Endothelial cell of umbilical vein (primary cell): ENCODE results near the gene ACAD11. TPM values are rescaled to one million over a fixed set of nuclear protein-coding genes. Genes with fewer than 3 reads are reported as not detected.

Experiments used
- BruUV-seq: library from RNA; stranded (reverse); fragments of 400-500 nt; replicated peaks from 2 replicates; lab custom pipeline; 2021; lab: Mats Ljungman, UMichigan
- CTCF ChIA-PET: fragments of 300-600, 350-600 bp; sonication (Branson Sonifier 250); formaldehyde crosslinking; loops from one replicate; lab custom pipeline; 2021; ENCODE audit warnings: antibody characterized with exemption, inconsistent platforms; lab: Charles Lee
- POLR2A ChIA-PET: fragments of 300-600, 350-600 bp; sonication (Branson Sonifier 250); formaldehyde crosslinking; loops from one replicate; lab custom pipeline; 2021; ENCODE audit warnings: antibody characterized with exemption, inconsistent platforms; lab: Charles Lee
- DNase-seq: peaks from one replicate; pipeline ENCODE4 v3.0.0-alpha.2; 2011; ENCODE audit warnings: low read depth, low spot score
- FAIRE-seq: peaks from 2 replicates; lab custom pipeline; 2011; peaks lifted over from hg19 to GRCh38; lab: Jason Lieb, UNC
- H2AFZ ChIP-seq: 2 replicates; pipeline ENCODE4 v1.6.0; 2012; ENCODE audit warnings: low read depth, low read length, control low read depth, inconsistent platforms
- H3K27ac ChIP-seq: 2 replicates; pipeline ENCODE4 v1.5.1; 2011; ENCODE audit warnings: low read depth, mild to moderate bottlenecking, control low read depth, low read length, moderate library complexity; ENCODE audit not compliant: insufficient read depth
- H3K27me3 ChIP-seq, 2 experiments: 2 replicates each; pipeline versions ENCODE4 v1.6.0 to v1.6.1; 2011; ENCODE audit warnings: low read length in 2 of 2, mixed read lengths in 1 of 2; ENCODE audit not compliant: control insufficient read depth in 2 of 2, insufficient read depth in 2 of 2
- H3K36me3 ChIP-seq, 2 experiments: 2 replicates in 1 of 2; 3 replicates in 1 of 2; pipeline ENCODE4 v1.5.1; 2011; ENCODE audit warnings: low read length in 2 of 2, mild to moderate bottlenecking in 1 of 2, moderate library complexity in 1 of 2; ENCODE audit not compliant: control insufficient read depth in 2 of 2, insufficient read depth in 2 of 2; ENCODE audit errors: extremely low read depth in 1 of 2
- H3K4me1 ChIP-seq: 3 replicates; pipeline ENCODE4 v1.5.1; 2011; ENCODE audit warnings: mild to moderate bottlenecking, low read length; ENCODE audit not compliant: control insufficient read depth, insufficient read depth; ENCODE audit errors: extremely low read depth
- H3K4me2 ChIP-seq: 2 replicates; pipeline ENCODE4 v1.6.1; 2011; ENCODE audit warnings: low read length, control low read depth, mixed read lengths; ENCODE audit not compliant: insufficient read depth
- H3K4me3 ChIP-seq, 3 experiments: fragments of 200-600 bp in 1 of 3; sonication (generic), shearing (Covaris generic) in 1 of 3; replicated peaks in 1 of 3; 2 replicates each; pipeline ENCODE4 v1.5.1; 2011 to 2016; ENCODE audit warnings: control low read depth in 3 of 3, low read length in 3 of 3, mild to moderate bottlenecking in 2 of 3, inconsistent platforms in 1 of 3, low read depth in 1 of 3, moderate library complexity in 1 of 3; ENCODE audit not compliant: insufficient read depth in 1 of 3
- H3K79me2 ChIP-seq: 2 replicates; pipeline ENCODE4 v1.6.0; 2012; ENCODE audit warnings: low read length, inconsistent platforms; ENCODE audit not compliant: control insufficient read depth, insufficient read depth
- H3K9ac ChIP-seq: replicated peaks from 2 replicates; pipeline ENCODE3; 2011; ENCODE audit warnings: low read length, control low read depth; ENCODE audit not compliant: insufficient read depth; ENCODE audit errors: extremely low read depth
- H3K9me1 ChIP-seq: replicated peaks from 3 replicates; pipeline ENCODE4 v1.6.0; 2011; ENCODE audit warnings: mild to moderate bottlenecking, low read length; ENCODE audit not compliant: control insufficient read depth, insufficient read depth; ENCODE audit errors: extremely low read depth
- H3K9me3 ChIP-seq: replicated peaks from 2 replicates; pipeline ENCODE4 v1.5.1; 2012; ENCODE audit warnings: low read length, inconsistent platforms; ENCODE audit not compliant: control insufficient read depth, insufficient read depth
- H4K20me1 ChIP-seq: replicated peaks from 2 replicates; pipeline ENCODE3; 2011; ENCODE audit warnings: mild to moderate bottlenecking, low read length; ENCODE audit not compliant: control insufficient read depth, insufficient read depth; ENCODE audit errors: extremely low read depth
- EZH2 ChIP-seq: IDR thresholded peaks from 2 replicates; pipeline ENCODE4 v1.6.1; 2012; ENCODE audit warnings: borderline replicate concordance, low read depth, mild to moderate bottlenecking, moderate library complexity, low read length, inconsistent platforms; ENCODE audit not compliant: severe bottlenecking
- FOS ChIP-seq: IDR thresholded peaks from 2 replicates; pipeline ENCODE4 v1.6.1; 2011; ENCODE audit warnings: mild to moderate bottlenecking, low read length, moderate library complexity, borderline replicate concordance; ENCODE audit not compliant: insufficient read depth
- GATA2 ChIP-seq: IDR thresholded peaks from 2 replicates; pipeline ENCODE4 v1.7.0; 2011; ENCODE audit warnings: low read depth, mild to moderate bottlenecking, moderate library complexity, mixed read lengths, low read length; ENCODE audit not compliant: insufficient read length, insufficient read depth
- JUN ChIP-seq: IDR thresholded peaks from 2 replicates; pipeline ENCODE4 v1.6.1; 2011; ENCODE audit warnings: borderline replicate concordance, low read depth; ENCODE audit not compliant: insufficient read length, insufficient read depth
- MYC ChIP-seq: IDR thresholded peaks from one replicate; pipeline ENCODE4 v1.6.1; 2011; ENCODE audit warnings: mild to moderate bottlenecking, low read depth, low read length
- POLR2A ChIP-seq: IDR thresholded peaks from 2 replicates; pipeline ENCODE4 v1.6.1; 2012; ENCODE audit warnings: low read depth, mild to moderate bottlenecking, control low read depth, low read length
- POLR2AphosphoS5 ChIP-seq: IDR thresholded peaks from 2 replicates; pipeline ENCODE4 v1.6.1; 2012; ENCODE audit warnings: low read depth, mild to moderate bottlenecking, control low read depth, low read length, moderate library complexity; ENCODE audit not compliant: insufficient read depth
- dilution Hi-C: fragments of 300-500 bp; cut with MboI; formaldehyde crosslinking; loops from one replicate; pipeline ENCODE4 v1.15.0; 2019; ENCODE audit warnings: low sequenced_read_pairs; ENCODE audit not compliant: extremely low pct_ligation_motif_present
- intact Hi-C: fragments of 100-400 bp; cut with micrococcal nuclease; formaldehyde crosslinking; loops from one replicate; pipeline ENCODE4 v1.10.0; 2022
- polyA plus RNA-seq, 4 experiments: library from polyadenylated mRNA; depleted of rRNA in 3 of 4; stranded (reverse) in 3 of 4; unstranded in 1 of 4; fragments of >200 nt; gene quantifications; 2 replicates each; pipeline versions ENCODE4 v1.2.1 to v1.2.3, GENCODE V29; 2011 to 2012; ENCODE audit warnings: missing spikeins in 1 of 4
- total RNA-seq: library from RNA; stranded (reverse); gene quantifications from 2 replicates; pipeline ENCODE4 v1.2.3, GENCODE V29; 2021
- TF ChIP-seq, protein P1 (sequence below): IDR thresholded peaks from 2 replicates; pipeline ENCODE4 v1.6.1; 2011; ENCODE audit not compliant: insufficient read depth, insufficient read length
- TF ChIP-seq, protein P2 (sequence below), 2 donors: IDR thresholded peaks; 1 replicate in 1 of 2; 2 replicates in 1 of 2; pipeline ENCODE4 v1.5.1; 2011; ENCODE audit warnings: low read length in 2 of 2, mild to moderate bottlenecking in 2 of 2, moderate library complexity in 2 of 2, control low read depth in 1 of 2, inconsistent platforms in 1 of 2, low read depth in 1 of 2; ENCODE audit not compliant: insufficient read depth in 1 of 2; ENCODE audit errors: extremely low read depth in 1 of 2

ACAD11 gene
- total and polyA plus RNA-seq, 2 donors (not counting 3 experiments of a cell fraction or from before 2014, with no cell fraction given): 9.6 to 17.9 TPM

DNA sequence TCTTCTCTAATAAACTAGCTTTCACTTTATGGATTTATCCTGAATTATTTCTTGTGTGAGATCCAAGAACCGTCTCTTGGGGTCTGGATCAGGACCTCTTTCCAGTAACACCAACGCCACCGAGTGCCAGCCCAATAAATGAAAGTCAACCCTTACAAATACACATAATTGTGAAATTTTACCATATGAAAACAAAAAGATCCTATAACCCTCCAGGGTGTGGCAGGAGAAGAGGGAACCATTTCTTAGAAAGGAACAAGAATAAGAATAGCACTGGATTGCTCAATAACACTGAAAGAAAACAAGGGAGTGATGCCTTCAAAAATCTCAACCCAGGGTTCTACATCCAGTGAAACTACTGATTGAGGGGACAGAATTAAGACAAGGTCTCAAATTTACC is 114.1 kb downstream of the ACAD11 start:
- Histone ChIP-seq H3K9ac (no peak overlapping the region), H3K36me3 (peaks cover 0 to 2% of the 10 kb centered on the region in 2 experiments), H3K9me3 (no peaks in the 10 kb centered on the region), H3K9me1 (no peaks in the 10 kb centered on the region), H3K4me1 (peaks cover 29% of the 10 kb centered on the region), H4K20me1 (no peaks in the 10 kb centered on the region), H3K4me2 (no peak overlapping the region), H3K79me2 (no peaks in the 10 kb centered on the region), H3K27me3 (no peaks in the 10 kb centered on the region), H3K27ac (no peak overlapping the region), H2AFZ (no peak overlapping the region), H3K4me3 (no peak overlapping the region)
- TF ChIP-seq POLR2A: no peak
- no peak for TF ChIP-seq GATA2
- TF ChIP-seq MYC: no peak
- TF ChIP-seq, protein P1, sequence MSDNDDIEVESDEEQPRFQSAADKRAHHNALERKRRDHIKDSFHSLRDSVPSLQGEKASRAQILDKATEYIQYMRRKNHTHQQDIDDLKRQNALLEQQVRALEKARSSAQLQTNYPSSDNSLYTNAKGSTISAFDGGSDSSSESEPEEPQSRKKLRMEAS: no peak
- no peak for TF ChIP-seq FOS
- no peak for TF ChIP-seq POLR2AphosphoS5
- no peak for TF ChIP-seq EZH2
- no peak for TF ChIP-seq JUN
- TF ChIP-seq, protein P2, sequence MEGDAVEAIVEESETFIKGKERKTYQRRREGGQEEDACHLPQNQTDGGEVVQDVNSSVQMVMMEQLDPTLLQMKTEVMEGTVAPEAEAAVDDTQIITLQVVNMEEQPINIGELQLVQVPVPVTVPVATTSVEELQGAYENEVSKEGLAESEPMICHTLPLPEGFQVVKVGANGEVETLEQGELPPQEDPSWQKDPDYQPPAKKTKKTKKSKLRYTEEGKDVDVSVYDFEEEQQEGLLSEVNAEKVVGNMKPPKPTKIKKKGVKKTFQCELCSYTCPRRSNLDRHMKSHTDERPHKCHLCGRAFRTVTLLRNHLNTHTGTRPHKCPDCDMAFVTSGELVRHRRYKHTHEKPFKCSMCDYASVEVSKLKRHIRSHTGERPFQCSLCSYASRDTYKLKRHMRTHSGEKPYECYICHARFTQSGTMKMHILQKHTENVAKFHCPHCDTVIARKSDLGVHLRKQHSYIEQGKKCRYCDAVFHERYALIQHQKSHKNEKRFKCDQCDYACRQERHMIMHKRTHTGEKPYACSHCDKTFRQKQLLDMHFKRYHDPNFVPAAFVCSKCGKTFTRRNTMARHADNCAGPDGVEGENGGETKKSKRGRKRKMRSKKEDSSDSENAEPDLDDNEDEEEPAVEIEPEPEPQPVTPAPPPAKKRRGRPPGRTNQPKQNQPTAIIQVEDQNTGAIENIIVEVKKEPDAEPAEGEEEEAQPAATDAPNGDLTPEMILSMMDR (IDR thresholded peaks at IDR 0.05; ENCODE audit: extremely low read depth in 1 of 2, insufficient read depth in 1 of 2, low read depth in 1 of 2, low read length in 2 of 2): no peak
- dilution Hi-C loops (loop anchor here (25.0 kb wide), 1 partner anchor 92 kb away; no protein-coding TSS in a partner anchor), intact Hi-C loops (no loop called here)
- BruUV-seq: no TSS peak
- DNase-seq: no peak
- ChIA-PET POLR2A (no interaction called here), CTCF (interaction anchor here (0.8 to 6.7 kb wide), 5 partner anchors 9 to 96 kb away, joined by 3 to 26 read pairs (median 4); no protein-coding TSS in a partner anchor)
- no peak for FAIRE-seq
